HG02885 (cell line): ENCODE data around the gene SDHAF3.
"Not testable (repeated sequence)": the region's sequence is repeated elsewhere in the genome, so short reads cannot be mapped to it uniquely, and the experiment has no call there.

Source experiments
- ATAC-seq: cut with Tn5 transposase; IDR thresholded peaks from one replicate; pipeline ENCODE4 v1.9.1; 2021; ENCODE audit warnings: mild to moderate bottlenecking; ENCODE audit not compliant: unreplicated experiment, poor library complexity

The SDHAF3 gene

DNA sequence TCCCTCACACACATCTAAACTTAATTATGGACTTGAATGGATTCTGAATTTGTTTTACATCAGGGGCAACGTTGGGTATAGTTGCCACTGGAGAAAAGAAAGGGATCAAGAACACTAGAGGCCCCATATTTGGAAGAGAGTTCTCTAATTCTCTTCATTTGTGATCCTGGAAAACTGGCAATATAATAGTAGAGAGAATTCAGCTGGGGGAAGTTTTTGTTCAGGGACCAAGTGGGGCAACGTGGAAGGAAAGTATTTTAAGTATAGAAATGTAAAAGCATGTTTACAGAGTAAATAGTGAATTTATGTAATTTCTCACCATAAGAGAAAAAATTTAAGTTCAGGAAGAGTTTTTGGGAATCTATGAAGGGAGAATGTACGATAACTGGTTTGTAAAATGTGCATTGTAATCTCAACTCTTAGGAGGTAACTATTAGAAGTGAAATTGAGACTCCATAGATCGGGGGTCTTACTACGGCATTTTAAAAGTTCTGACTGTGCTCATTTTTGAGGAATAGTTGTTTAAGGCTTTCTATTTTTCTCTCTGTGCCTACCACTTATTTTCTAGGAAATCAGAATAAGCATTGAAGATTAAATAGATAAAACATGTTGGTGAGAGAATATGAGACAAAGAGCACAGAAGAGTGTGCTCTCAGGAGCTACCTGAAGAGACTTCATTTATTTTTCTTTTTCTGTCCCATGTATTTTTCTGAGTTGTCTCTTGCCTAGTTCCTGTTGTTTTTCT lies 3.4 kb downstream of the SDHAF3 start:
- no peak for ATAC-seq

DNA sequence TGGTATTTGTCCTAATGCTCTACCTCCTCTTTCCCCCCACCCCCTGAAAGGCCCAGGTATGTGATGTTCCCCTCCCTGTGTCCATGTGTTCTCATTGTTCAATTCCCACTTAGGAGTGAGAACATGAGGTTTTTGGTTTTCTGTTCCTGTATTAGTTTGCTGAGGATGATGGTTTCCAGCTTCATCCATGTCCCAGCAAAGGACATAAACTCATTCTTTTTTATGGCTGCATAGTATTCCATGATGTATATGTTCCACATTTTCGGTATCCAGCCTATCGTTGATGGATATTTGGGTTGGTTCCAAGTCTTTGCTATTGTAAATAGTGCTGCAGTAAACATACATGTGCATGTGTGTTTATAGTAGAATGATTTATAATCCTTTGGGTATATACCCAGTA lies 5.6 kb downstream of the SDHAF3 start:
- ATAC-seq, result not testable (repeated sequence)

DNA sequence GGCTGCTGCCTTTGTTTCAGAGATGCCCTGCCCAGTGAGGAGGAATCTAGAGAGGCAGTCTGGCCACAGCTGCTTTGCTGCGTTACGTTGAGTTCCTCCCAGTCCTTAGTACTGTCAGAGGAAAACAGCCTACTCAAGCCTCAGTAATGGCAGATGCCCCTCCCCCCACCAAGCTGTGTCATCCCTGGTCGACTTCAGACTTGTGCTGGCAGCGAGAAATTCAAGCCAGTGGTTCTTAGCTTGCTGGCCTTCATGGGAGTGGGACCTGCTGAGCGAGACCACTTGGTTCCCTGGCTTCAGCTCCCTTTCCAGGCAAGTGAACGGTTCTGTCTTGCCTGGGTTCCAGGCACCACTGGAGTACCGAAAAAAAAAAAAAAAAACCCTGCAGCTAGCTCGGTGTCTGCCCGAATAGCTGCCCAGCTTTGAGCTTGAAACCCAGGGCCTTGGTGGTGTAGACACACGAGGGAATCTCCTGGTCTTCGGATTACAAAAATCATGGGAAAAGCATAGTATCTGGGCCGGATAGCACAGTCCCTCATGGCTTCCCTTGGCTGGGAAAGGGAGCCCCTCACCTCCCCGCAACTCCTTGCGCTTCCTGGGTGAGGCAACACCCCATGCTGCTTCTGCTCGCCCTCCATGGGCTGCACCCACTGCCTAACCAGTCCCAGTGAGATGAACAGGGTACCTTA lies 9.1 kb downstream of the SDHAF3 start:
- no peak for ATAC-seq

DNA sequence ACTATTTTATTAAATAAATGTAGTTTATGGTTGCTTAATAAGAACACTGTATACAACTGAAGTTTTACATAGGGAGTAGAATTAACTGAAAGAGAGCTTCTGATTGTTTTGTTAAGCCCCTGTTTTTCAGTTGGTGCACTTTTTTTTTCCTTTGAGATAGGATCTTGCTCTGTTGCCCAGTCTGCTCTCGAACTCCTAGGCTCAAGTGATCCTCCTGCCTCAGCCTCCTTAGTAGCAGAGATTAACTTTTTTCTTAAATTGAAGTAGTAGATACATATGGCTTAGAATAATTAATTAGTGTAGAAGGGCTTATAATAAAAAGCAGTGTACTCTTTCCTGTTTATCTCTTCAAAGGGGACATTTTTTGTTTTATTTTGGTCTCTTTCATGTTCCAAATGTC lies 11.2 kb downstream of the SDHAF3 start:
- no peak for ATAC-seq

DNA sequence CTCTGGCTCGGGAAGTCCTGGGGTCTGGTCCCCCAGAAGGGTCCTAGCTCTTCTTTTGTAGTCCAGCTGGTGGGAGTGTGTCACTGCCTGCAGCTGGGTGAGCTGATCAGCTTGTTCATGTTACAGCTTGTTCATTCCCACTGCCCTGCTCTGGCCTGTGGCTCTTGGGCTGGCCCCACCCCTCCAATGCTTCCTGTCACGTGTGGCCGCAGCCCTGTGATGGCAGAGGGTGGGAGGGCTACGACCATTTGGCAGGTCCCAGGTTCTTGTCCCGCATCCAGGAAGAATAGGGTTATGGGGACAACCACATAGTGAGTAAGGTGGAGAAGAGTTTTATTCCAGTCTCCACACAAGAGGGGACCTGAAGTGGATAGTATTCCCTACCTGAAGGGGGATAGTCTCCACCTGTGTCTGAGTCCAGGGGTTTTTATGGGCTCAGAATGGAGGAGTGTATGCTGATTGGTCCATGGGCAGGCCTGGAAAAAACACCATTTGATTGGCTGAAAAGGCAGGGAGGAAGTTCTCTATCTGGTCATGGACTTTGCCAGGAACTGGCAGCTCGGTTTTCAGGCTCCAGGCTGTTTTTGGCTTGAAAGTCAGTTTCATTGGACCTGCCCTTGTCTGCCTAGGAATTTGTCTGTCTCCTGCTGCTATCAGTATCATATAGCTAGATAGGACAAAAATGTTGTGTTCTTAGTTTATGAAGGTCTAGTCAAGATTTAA lies 13.1 kb downstream of the SDHAF3 start:
- ATAC-seq, result no peak

DNA sequence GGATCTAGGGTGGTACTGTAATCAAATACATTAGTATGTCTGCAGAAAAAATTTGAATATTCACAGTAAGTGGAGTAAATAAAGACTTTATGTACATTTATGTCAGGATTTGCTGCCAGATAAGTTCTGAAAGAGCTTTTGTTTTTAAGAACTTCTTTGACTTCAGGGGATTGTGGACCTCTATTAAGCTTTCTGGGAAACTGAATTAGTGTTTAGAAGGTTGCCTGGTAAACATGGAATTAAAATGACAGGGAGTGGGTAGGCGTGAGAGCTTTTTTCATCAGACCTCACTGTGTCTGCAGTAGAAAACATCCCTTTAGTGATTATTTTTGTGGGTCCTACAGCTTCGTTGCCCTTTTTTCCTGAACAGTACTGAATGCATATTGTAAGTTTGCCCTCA lies 15.7 kb downstream of the SDHAF3 start:
- no peak for ATAC-seq

DNA sequence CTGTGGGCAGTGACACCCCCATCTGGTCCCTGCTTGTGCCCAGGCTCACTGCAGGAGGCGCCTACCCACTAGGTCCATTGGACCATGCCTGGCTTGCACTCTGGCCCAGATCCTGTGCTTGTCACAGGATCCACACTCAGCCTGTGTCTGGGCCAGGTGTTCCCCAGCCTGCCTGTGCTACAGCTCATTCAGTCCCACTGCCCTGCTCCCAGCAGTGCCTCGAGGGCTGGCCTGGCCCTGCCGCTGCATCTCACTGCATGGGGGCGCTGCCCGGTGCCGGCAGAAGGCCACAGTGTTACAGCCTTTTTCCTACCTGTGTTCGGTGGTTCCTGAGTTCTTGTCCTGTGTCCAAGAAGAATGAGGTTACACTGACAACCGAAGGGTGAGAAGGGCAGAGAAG lies 21.3 kb downstream of the SDHAF3 start:
- ATAC-seq, result no peak

DNA sequence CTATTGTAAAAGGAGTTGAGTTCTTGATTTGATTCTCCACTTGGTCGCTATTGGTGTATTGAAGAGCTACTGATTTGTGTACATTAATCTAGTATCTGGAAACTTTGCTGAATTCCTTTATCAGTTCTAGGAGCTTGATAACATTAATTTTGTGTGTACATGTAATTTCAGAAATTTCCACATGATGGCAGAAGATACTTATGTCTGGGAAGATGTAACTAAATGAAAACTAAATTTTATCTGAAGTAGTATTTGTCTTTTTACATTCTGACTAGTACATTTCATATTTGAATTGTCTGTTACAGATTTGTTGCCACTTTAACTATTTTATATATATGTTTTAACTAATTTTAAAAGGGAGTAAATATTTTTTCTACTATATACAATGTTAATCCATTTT lies 27.6 kb downstream of the SDHAF3 start:
- no peak for ATAC-seq

DNA sequence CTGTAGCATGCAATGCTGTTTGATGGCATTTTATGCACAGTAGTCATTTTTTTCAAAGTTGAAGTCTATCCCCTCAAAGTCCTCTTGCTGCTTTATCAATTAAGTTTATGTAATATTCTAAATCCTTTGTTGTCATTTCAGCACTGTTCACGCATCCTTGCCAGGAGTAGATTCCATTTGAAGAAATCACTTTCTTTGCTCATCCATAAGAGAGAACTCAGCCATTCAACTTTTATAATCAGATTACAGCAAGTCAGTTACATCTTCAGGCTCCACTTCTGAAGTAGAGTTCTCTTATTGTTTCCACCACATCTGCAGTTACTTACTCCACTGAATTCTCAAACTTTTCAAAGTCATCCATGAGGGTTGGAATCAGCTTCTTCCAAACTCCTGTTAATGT lies 32.3 kb downstream of the SDHAF3 start:
- no peak for ATAC-seq

DNA sequence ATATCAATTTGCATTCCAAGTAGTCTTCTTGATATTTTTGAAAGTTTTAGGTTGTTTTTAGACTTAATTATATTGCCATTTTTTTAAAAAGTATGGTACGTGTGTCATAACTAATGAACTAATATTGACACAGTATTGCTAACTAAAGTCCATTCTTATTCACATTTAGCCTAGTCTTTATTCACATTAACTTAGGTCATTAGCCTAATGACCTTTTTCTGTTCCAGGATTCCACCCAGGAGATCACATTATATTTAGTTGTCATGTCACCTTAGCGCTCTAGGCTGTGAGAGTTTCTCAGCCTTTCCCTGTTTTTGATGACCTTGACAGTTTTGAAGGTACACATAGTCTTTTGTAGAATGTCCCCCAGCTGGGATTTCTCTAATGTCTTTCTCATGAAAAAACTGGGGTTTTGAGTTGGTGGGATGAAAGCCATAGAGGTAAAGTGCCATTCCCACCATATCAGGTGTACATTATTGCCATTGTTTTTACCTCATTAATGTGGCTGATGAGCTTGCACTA lies 38.5 kb downstream of the SDHAF3 start:
- ATAC-seq, result no peak

DNA sequence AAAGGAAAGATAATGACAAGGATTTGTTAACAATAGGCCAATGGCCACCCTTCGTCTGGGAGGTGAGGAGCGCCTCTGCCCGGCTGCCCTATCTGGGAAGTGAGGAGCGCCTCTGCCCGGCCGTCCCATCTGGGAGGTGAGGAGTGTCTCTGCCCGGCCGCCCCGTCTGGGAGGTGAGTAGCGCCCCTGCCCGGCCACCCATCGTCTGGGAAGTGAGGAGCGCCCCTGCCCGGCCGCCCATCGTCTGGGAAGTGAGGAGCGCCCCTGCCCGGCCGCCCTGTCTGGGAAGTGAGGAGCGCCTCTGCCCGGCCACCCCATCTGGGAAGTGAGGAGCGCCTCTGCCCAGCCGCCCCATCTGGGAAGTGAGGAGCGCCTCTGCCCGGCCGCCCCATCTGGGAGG lies 42.5 kb downstream of the SDHAF3 start:
- not testable (repeated sequence) for ATAC-seq

DNA sequence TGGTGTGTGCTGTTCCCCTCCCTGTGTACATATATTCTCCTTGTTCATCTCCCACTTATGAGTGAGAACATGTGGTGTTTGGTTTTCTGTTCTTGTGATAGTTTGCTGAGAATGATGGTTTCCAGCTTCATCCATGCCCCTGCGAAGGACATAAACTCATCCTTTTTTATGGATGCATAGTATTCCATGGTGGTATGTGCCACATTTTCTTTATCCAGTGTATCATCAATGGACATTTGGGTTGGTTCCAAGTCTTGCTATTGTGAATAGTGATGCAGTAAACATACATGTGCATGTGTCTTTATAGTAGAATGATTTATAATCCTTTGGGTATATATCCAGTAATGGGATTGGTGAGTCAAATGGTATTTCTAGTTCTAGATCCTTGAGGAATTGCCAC lies 44.1 kb downstream of the SDHAF3 start:
- not testable (repeated sequence) for ATAC-seq

DNA sequence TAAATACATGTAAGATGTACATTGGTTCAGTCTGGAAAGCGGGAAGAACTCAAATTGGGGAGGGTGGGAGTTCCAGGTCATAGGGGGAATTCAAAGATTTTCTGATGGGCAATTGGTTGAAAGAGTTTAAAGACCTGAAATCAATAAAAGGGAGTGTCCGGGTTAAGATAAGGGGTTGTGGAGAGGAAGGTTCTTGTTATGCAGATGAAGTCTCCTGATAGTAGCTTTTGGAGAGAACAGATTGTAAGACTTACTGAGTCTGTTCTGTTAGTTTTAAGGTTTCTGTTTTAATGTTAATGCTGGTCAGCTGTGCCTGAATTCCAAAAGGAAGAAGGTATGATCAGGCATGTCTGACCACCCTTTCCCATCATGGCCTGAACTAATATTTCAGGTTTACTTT lies 48.8 kb downstream of the SDHAF3 start:
- ATAC-seq, result no peak

DNA sequence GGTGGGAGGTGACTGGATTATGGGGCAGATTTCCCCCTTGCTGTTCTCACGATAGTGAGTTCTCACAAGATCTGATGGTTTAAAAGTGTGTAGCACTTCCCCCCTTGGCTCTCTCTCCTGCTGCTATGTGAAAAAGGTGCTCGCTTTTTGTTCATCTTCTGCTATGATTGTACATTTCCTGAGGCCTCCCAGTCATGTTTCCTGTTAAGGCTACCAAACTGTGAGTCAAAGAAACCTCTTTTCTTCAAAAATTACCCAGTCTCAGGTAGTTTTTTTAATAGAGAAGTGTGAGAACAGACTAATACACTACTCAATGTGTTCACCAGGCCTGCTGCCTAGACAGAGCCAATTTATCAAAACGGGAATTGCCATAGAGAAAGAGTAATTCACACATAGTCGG lies 49.7 kb downstream of the SDHAF3 start:
- no peak for ATAC-seq

DNA sequence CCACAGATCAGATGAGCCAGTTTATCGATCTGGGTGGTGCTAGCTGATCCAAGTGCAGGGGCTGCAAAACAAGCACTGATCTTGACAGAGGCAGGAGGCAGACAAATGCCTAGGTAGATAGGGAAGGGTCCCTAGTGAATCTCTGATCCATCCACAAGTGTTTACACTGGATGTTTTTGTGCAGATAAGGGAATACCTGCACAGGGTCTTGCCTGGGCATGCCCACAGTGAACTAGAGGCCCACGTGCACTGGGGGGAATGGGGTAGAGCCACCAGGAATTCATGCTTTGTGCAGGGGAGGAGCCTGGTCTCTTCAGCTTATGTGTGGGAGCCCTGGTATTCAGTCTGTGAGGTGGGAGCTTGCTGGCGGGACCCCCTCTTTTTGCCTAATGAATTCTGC lies 50.3 kb downstream of the SDHAF3 start:
- no peak for ATAC-seq

DNA sequence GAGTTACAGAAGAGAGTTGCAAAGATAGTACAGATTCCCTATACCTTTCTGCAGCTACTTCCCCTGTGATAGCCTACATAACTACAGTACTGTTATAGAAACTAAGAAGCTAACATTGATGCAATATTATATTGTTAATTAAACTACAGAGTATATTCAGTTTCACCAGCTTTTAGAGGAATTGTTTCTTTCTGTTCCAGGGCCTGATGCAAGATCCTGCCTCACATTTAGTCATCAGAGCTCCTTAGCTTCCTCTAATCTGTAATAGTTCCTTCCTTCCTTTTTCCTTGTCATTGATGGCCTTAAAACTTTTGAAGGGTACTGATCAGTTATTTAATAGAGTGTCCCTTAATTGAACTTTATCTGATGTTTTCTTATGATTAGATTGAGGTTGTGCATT lies 56.8 kb downstream of the SDHAF3 start:
- ATAC-seq, result no peak

DNA sequence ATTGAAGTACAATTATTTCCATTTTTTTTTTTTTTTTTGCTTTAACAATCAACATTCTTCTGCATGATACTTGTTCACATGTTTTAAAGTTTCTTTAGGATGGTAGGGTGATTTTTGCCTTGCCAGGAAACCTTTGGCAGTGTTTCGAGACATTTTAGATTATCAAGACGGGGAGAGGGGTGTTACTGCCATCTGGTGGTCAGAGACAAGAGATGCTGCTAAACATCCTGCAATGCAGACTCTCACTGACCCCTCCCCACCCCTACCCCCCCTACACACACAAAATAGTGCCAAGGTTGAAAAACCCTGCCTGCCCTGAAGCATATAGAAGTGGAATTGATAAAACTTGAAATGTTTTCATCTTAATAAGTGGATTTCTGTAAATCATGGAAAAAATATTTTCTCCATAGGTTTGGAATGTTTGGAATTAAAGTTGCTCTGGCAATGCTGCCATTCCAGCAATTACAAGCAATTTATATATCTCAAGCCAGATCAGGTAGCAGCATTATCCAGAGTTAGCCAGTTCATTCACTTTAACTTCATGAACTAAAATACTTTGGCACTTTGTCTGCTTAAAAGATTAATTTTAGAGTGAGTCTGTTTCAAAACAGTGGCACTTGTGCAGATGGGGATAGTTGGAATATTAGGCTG lies 62.1 kb downstream of the SDHAF3 start:
- peak; percentile 84 for ATAC-seq

DNA sequence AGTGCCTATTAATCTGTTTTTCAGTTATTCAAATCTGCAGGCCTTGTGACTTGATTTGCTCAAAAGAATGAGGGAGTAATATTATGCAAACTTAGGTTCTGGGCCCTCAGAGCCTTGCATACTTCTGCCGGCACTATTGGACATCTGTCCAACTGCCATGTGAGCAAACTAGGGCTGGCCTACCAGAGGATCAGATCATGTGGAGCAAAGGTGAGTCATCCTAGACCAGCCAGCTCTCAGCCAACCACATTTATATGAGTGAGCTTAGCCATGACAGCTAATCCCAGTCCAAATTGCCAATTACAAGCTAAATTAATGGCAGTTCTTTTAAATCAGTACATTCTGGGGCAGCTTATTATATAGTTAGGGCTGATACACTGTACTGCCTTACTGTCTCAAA lies 69.6 kb downstream of the SDHAF3 start:
- no peak for ATAC-seq

DNA sequence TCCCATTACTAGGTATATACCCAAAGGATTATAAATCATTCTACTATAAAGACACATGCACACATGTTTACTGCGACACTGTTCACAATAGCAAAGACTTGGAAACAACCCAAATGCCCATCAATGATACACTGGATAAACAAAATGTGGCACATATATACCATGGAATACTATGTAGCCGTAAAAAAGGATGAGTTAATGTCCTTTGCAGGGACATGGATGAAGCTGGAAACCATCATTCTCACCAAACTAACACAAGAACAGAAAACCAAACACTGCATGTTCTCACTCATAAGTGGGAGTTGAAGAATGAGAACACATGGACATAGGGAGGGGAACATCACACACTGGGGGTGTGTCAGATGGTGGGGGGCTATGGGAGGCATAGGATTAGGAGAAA lies 78.7 kb downstream of the SDHAF3 start:
- not testable (repeated sequence) for ATAC-seq

DNA sequence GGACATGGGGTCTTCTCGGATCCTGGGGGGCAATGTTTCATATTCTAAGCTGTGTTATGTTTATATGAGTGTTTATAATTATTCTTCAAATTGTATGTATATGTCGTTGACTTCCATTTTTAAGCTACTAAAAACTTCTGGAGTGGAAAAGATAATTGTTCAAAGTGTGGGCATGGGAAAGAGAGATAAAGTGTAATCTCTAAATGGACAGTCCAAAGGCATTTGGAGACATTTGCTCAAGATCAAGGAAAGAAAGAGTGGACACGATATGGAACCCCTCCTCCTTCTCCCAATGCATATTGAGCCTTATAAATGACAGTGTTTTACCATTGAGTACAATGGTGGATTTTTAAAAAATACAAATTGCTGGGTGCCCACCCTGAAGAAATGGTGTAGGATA lies 81.1 kb downstream of the SDHAF3 start:
- no peak for ATAC-seq

DNA sequence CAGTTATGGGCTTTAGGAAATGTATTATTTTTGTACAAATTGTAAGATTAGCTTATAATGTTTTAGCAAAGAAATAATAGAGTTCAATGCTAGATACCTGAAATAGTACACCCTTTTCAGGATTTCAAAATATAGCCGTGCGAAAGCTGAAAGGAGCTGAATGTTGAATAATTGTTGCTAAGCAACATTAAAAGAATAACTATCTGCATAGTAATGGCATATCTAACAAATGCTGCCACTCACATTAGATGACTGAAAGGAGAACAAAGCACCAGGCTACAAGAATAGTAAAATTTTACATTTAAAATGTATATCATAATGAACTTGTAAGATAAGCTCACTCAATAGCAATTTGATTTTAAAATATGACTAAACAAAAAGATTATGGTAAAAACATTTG lies 82.5 kb downstream of the SDHAF3 start:
- ATAC-seq, result no peak
